Testis (tissue), 3 donors: ENCODE data around the gene SLC38A2. TPM values are rescaled to one million over a fixed set of nuclear protein-coding genes. Genes with fewer than 3 reads are reported as not detected.

Experiments used
- DNase-seq: peaks from one replicate; pipeline ENCODE4 v3.0.0-alpha.2; 2019
- H3K27ac ChIP-seq, 2 donors: fragments of 200-600 bp; sonication (generic); one replicate each; pipeline ENCODE4 v1.5.1; 2019
- H3K27me3 ChIP-seq: fragments of 200-600 bp; sonication (generic); one replicate; pipeline ENCODE4 v1.5.1; 2019
- H3K36me3 ChIP-seq: fragments of 200-600 bp; sonication (generic); one replicate; pipeline ENCODE4 v1.5.1; 2017; ENCODE audit warnings: low read depth; ENCODE audit errors: missing control alignments
- H3K4me1 ChIP-seq: fragments of 200-600 bp; sonication (generic); one replicate; pipeline ENCODE4 v1.5.1; 2019
- H3K4me3 ChIP-seq, 2 donors: fragments of 200-600 bp; sonication (generic); one replicate each; pipeline ENCODE4 v1.5.1; 2017 to 2019
- H3K9me3 ChIP-seq: fragments of 200-600 bp; sonication (generic); one replicate; pipeline ENCODE4 v1.5.1; 2017
- POLR2A ChIP-seq: fragments of 450-650 bp; IDR thresholded peaks from one replicate; pipeline ENCODE4 v1.6.1; 2017; ENCODE audit warnings: antibody characterized with exemption, mild to moderate bottlenecking, moderate library complexity
- WGBS, 2 donors: methylation state at CpG; one replicate each; pipeline ENCODE4 v1.1.5; 2018; 5-methylcytosine and 5-hydroxymethylcytosine counted together
- intact Hi-C: fragments of 100-400 bp; cut with DNase I; formaldehyde crosslinking; loops from one replicate; pipeline ENCODE4 v1.15.1; 2023; ENCODE audit warnings: low total_unique reads
- polyA plus RNA-seq: library from polyadenylated mRNA; stranded (reverse); fragments of 350-450 nt; fragmentation: Illumina TruSeq; extraction: RNeasy Lipid Tissue Mini Kit (QIAGEN cat#74804); gene quantifications from one replicate; pipeline ENCODE4 v1.2.3, GENCODE V29; 2014; ENCODE audit warnings: low read depth, low replicate concordance; ENCODE audit not compliant: insufficient read depth
- total RNA-seq, 2 donors: library from RNA; depleted of rRNA; stranded (reverse); fragments of >200 nt; gene quantifications; one replicate each; pipeline ENCODE4 v1.2.3, GENCODE V29; 2016
- TF ChIP-seq, protein P1 (sequence below), 3 experiments: fragments of 450-650 bp in 2 of 3; fragments of 200-600 bp in 1 of 3; sonication (generic) in 1 of 3; IDR thresholded peaks; one replicate each; pipeline ENCODE4 v1.5.1; 2016 to 2019; ENCODE audit warnings: antibody characterized with exemption in 3 of 3, mild to moderate bottlenecking in 2 of 3, moderate library complexity in 1 of 3

The SLC38A2 gene
- total and polyA plus RNA-seq, 3 donors from 2014 or later = 56.4 to 220 (median 151) TPM

DNA sequence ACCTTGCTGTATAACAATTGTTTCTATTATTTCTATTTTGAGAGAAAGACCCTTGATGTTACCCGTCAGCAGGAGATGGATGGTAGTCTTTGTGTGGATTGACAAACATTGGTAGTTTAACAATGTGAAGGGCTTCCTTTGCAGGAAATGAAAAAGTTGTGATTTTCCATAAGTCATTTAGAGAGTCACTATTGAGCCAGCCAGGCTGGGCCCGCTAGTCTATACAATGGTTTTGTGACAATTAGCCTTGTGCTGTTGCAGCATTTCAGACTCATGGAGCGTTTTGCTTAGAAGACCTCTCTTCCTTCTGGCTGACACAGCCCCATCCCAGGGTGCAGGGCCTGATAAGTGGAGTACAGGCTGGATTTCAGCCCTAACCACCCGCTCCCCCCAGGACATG is 18.3 kb upstream of the SLC38A2 start:
- Histone ChIP-seq H3K36me3 (no peaks in the 10 kb centered on the region), H3K27me3 (no peaks in the 10 kb centered on the region), H3K9me3 (no peaks in the 10 kb centered on the region), H3K27ac (peak overlapping the region in 1 of 2 donors; percentile 1), H3K4me3 (no peak overlapping the region), H3K4me1 (peaks cover 10% of the 10 kb centered on the region)
- TF ChIP-seq POLR2A = no peak
- TF ChIP-seq, protein P1, sequence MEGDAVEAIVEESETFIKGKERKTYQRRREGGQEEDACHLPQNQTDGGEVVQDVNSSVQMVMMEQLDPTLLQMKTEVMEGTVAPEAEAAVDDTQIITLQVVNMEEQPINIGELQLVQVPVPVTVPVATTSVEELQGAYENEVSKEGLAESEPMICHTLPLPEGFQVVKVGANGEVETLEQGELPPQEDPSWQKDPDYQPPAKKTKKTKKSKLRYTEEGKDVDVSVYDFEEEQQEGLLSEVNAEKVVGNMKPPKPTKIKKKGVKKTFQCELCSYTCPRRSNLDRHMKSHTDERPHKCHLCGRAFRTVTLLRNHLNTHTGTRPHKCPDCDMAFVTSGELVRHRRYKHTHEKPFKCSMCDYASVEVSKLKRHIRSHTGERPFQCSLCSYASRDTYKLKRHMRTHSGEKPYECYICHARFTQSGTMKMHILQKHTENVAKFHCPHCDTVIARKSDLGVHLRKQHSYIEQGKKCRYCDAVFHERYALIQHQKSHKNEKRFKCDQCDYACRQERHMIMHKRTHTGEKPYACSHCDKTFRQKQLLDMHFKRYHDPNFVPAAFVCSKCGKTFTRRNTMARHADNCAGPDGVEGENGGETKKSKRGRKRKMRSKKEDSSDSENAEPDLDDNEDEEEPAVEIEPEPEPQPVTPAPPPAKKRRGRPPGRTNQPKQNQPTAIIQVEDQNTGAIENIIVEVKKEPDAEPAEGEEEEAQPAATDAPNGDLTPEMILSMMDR (IDR thresholded peaks at IDR 0.05) = no peak
- intact Hi-C loops = no loop called here
- DNase-seq = no peak
- WGBS, 2 donors = 87 to 93% methylated on average over 4 of the region's 4 CpGs

DNA sequence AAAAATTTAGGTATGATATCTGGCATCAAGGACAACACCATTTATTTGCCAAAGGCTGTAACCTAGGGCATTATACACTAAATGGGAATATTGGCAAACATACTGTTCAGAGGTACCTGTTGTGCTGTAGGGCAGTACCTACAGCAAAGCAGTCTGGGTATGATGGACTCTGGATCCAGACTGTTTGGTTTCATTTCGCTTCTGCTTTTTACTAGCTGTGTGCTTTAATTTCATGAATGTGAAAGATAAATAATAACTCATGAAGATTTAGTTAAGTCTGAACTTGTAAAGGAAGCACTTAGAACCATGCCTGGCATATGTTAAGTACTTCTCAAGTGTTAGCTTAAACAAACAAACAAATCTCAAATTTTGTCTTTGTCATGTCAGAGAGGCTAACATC is 17.7 kb upstream of the SLC38A2 start:
- no peak overlapping the region for H3K4me3 ChIP-seq
- intact Hi-C loops = no loop called here
- H3K27me3 ChIP-seq = no peaks in the 10 kb centered on the region
- WGBS, 2 donors = 83 to 91% methylated on average over 1 of the region's 1 CpG
- no peaks in the 10 kb centered on the region for H3K9me3 ChIP-seq
- no peak for DNase-seq
- H3K36me3 ChIP-seq = no peaks in the 10 kb centered on the region
- TF ChIP-seq POLR2A = no peak
- TF ChIP-seq, protein P1 (IDR thresholded peaks at IDR 0.05) = no peak
- peak overlapping the region in 1 of 2 donors; percentile 46 for H3K27ac ChIP-seq
- peaks cover 12% of the 10 kb centered on the region for H3K4me1 ChIP-seq

DNA sequence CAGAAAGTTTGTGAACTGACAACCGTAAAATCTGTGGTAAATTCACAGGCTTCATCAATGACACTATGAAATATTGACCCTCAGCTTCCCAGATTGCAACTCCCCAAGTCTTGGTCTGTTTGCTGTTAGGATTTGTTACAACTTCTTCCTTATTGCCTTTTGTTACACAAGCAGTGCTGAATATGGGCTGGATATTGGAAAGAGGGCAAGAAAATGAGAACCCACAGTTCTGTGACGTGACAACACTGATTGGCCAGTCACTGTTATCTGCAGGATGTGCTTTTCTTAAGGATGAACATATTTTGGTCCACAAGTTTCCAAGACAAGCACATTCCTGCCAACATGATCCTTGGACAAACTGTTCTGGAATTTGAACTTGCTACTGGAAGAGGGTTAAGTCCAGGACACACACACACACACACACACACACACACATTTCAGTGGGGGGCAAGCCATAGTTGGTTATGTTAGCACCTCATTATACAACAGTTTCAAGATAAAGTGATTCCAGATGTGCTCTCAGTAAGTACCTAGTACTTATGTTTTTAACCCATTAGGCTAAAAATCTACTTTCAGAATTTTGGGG is 16.6 kb upstream of the SLC38A2 start:
- peak; percentile 38 for DNase-seq
- Histone ChIP-seq H3K4me3 (no peak overlapping the region), H3K36me3 (no peaks in the 10 kb centered on the region), H3K27ac (peak overlapping the region in 1 of 2 donors; percentile 58), H3K4me1 (peaks cover 23% of the 10 kb centered on the region), H3K9me3 (no peaks in the 10 kb centered on the region), H3K27me3 (no peaks in the 10 kb centered on the region)
- intact Hi-C loops = loop anchor here (10.0 kb wide), 1 partner anchor 86 kb away; no protein-coding TSS in a partner anchor
- 34 to 50% methylated on average over 2 of the region's 2 CpGs for WGBS, 2 donors
- TF ChIP-seq, protein P1 (IDR thresholded peaks at IDR 0.05) = no peak
- no peak for TF ChIP-seq POLR2A

DNA sequence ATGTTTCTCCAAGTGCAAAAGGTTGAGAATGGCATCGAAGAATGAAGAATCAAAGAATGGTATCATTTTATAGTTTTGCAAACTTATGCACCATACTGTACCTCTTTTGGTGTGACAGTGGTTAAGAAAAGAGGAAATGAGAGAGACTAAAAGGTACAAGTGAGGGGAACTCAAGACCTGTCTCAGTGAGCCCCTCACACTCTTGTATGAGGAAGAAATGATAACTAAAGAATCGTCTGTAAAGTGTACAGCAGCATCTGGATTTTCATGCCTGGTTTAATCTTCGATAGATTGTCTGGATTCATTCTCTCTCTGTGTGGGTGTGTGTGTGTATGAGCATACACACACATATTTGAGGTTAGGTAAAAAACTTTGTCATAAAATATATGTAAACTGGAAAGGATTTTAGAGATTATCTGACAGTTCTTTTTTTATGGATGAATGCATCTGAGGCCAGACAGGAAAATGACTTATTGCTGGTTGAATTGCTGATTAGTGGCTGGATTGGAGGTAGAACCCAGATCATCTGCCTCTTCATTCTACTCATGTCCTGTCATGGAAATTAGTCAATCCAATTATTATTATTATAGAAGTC is 16.0 kb upstream of the SLC38A2 start:
- no peak for TF ChIP-seq POLR2A
- TF ChIP-seq, protein P1 (IDR thresholded peaks at IDR 0.05) = no peak
- H3K9me3 ChIP-seq = no peaks in the 10 kb centered on the region
- H3K4me3 ChIP-seq = no peak overlapping the region
- intact Hi-C loops = loop anchor here (10.0 kb wide), 1 partner anchor 86 kb away; no protein-coding TSS in a partner anchor
- H3K27ac ChIP-seq = peak overlapping the region in 1 of 2 donors; percentile 58
- no peak for DNase-seq
- 73 to 78% methylated on average over 3 of the region's 3 CpGs for WGBS, 2 donors
- H3K36me3 ChIP-seq = no peaks in the 10 kb centered on the region
- no peaks in the 10 kb centered on the region for H3K27me3 ChIP-seq
- peaks cover 23% of the 10 kb centered on the region for H3K4me1 ChIP-seq
